Right atrium auricular region (tissue), 2 donors: ENCODE data around the gene PRR5. TPM values are rescaled to one million over a fixed set of nuclear protein-coding genes. Genes with fewer than 3 reads are reported as not detected.

Experiments used
- DNase-seq: peaks from one replicate; pipeline ENCODE4 v3.0.0-alpha.2; 2019; ENCODE audit warnings: low spot score
- H3K27ac ChIP-seq, 2 donors: fragments of 200-600 bp; sonication (generic); 1 replicate in 1 of 2; 2 replicates in 1 of 2; pipeline ENCODE4 v1.5.1; 2016 to 2019
- H3K27me3 ChIP-seq, 2 donors: fragments of 200-600 bp; sonication (generic); one replicate each; pipeline versions ENCODE4 v1.5.1 to v1.6.0; 2017 to 2019
- H3K36me3 ChIP-seq: fragments of 200-600 bp; sonication (generic); one replicate; pipeline ENCODE4 v1.5.1; 2016
- H3K4me1 ChIP-seq, 2 donors: fragments of 200-600 bp; sonication (generic); one replicate each; pipeline versions ENCODE4 v1.5.1 to v1.6.0; 2017 to 2019
- H3K4me3 ChIP-seq, 2 donors: fragments of 200-600 bp; sonication (generic); 1 replicate in 1 of 2; 2 replicates in 1 of 2; pipeline ENCODE4 v1.5.1; 2017 to 2019; ENCODE audit warnings: mild to moderate bottlenecking in 1 of 2, moderate library complexity in 1 of 2
- H3K9me3 ChIP-seq, 2 donors: fragments of 200-600 bp; sonication (generic); one replicate each; pipeline ENCODE4 v1.5.1; 2019
- total RNA-seq, 2 donors: library from RNA; depleted of rRNA; stranded (reverse); fragments of >200 nt; gene quantifications; one replicate each; pipeline ENCODE4 v1.1.0, GENCODE V29; 2016
- TF ChIP-seq, protein P1 (sequence below), 2 donors: fragments of 200-600 bp; sonication (generic); IDR thresholded peaks; one replicate each; pipeline ENCODE4 v1.5.1; 2019; ENCODE audit warnings: antibody characterized with exemption in 2 of 2

The PRR5 gene
- total RNA-seq, 2 donors from 2014 or later = 10.5 to 12.1 TPM

DNA sequence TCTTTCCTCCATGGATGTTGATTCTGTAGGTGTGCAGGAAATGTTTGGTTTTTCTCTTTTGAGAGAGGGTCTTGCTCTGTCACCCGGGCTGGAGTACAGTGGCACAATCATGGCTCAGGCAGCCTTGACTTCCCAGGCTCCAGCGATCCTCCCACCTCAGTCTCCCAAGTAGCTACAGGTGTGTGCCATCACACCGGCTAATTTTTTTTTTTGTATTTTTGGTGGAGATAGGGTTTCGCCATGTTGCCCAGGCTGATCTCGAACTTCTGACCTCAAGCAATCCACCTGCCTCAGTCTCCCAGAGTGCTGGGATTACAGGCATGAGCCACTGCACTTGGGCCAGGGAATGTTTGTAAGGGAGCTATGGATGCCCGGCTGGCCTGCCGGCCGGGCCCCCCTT lies 4.5 kb downstream of the PRR5 start:
- no peaks in the 10 kb centered on the region for H3K9me3 ChIP-seq

DNA sequence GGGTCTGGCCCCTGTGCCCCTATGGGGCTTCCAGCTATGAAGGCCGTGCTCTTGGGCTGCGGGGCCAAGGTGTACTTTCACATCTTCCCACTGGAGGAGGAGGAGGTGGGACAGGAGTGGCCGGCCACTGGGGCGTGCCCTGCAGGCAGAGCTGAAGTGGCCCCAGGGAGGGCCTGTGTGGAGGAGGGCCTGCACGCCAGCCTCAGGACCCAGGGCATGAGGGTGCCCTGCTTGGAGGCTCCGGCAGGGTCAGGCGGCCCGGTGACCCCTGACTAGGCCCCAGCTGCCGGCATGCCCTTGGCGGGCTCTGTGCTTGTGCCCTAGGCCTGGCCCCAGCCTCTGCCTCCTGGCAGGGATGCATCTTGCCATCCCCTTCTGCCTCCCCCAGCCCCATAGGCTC lies 5.2 kb downstream of the PRR5 start:
- Histone ChIP-seq H3K4me1 (peaks cover 0 to 19% of the 10 kb centered on the region in 2 donors), H3K9me3 (no peaks in the 10 kb centered on the region), H3K27me3 (no peaks in the 10 kb centered on the region), H3K36me3 (no peaks in the 10 kb centered on the region), H3K4me3 (no peak overlapping the region), H3K27ac (no peak overlapping the region)
- no peak for DNase-seq
- TF ChIP-seq, protein P1, sequence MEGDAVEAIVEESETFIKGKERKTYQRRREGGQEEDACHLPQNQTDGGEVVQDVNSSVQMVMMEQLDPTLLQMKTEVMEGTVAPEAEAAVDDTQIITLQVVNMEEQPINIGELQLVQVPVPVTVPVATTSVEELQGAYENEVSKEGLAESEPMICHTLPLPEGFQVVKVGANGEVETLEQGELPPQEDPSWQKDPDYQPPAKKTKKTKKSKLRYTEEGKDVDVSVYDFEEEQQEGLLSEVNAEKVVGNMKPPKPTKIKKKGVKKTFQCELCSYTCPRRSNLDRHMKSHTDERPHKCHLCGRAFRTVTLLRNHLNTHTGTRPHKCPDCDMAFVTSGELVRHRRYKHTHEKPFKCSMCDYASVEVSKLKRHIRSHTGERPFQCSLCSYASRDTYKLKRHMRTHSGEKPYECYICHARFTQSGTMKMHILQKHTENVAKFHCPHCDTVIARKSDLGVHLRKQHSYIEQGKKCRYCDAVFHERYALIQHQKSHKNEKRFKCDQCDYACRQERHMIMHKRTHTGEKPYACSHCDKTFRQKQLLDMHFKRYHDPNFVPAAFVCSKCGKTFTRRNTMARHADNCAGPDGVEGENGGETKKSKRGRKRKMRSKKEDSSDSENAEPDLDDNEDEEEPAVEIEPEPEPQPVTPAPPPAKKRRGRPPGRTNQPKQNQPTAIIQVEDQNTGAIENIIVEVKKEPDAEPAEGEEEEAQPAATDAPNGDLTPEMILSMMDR (IDR thresholded peaks at IDR 0.05) = no peak

More for the DNA sequence above, 4.5 kb downstream of the PRR5 start:
- Histone ChIP-seq H3K27ac (no peak overlapping the region), H3K4me3 (no peak overlapping the region), H3K36me3 (no peaks in the 10 kb centered on the region), H3K4me1 (peaks cover 0 to 19% of the 10 kb centered on the region in 2 donors), H3K27me3 (no peaks in the 10 kb centered on the region)
- TF ChIP-seq, protein P1 (IDR thresholded peaks at IDR 0.05) = no peak
- no peak for DNase-seq

DNA sequence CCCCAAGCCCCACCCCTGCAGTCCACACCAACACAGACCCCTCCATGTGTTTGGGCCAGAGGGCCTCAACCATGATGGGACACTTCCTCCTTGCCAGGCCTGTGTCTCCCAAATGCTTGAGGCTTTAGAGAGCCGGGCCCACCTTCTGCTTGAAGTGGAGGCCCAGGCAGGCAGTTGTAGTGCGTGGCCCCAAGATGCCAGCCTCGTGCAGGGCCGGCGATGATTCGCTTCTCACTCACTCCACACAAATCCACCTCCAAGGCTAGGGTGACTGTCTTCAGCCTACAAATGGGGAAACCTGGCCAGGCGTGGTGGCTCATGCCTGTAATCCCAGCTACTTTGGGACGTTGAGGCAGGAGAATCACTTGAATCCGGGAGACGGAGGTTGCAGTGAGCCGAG lies 5.7 kb downstream of the PRR5 start:
- Histone ChIP-seq H3K36me3 (no peaks in the 10 kb centered on the region), H3K27ac (no peak overlapping the region), H3K9me3 (no peaks in the 10 kb centered on the region), H3K4me1 (peaks cover 0 to 15% of the 10 kb centered on the region in 2 donors), H3K4me3 (no peak overlapping the region), H3K27me3 (no peaks in the 10 kb centered on the region)
- TF ChIP-seq, protein P1 (IDR thresholded peaks at IDR 0.05) = no peak
- no peak for DNase-seq

DNA sequence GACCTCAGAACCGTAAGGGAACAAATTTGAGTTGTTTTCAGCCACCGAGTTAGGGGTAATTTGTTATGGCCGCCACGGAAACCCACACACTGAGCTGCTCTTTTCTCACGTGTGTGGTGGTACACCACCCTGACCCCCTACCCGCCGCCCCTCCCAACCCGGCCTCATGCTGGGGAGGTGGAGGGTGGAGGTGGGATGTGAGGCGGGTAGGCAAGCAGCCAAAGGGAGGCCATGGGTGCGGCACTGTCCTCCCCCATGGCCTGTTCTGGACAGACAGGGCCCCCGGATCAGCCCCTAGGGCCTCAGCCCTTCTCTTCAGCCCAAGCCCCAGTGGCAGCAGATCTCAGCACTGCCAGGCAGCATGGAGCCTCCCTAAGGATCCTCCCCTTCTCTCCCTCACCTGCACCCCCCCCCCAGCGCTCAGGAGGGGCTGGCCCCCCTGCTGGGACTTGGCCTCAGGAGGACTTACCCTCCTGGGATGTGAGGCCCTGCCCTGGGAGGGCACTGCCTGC lies 7.9 kb downstream of the PRR5 start:
- TF ChIP-seq, protein P1 (IDR thresholded peaks at IDR 0.05) = no peak
- H3K4me3 ChIP-seq = no peak overlapping the region
- peaks cover 0 to 5% of the 10 kb centered on the region in 2 donors for H3K4me1 ChIP-seq
- no peaks in the 10 kb centered on the region for H3K36me3 ChIP-seq
- DNase-seq = no peak
- H3K9me3 ChIP-seq = no peaks in the 10 kb centered on the region
- H3K27me3 ChIP-seq = no peaks in the 10 kb centered on the region
- no peak overlapping the region for H3K27ac ChIP-seq

DNA sequence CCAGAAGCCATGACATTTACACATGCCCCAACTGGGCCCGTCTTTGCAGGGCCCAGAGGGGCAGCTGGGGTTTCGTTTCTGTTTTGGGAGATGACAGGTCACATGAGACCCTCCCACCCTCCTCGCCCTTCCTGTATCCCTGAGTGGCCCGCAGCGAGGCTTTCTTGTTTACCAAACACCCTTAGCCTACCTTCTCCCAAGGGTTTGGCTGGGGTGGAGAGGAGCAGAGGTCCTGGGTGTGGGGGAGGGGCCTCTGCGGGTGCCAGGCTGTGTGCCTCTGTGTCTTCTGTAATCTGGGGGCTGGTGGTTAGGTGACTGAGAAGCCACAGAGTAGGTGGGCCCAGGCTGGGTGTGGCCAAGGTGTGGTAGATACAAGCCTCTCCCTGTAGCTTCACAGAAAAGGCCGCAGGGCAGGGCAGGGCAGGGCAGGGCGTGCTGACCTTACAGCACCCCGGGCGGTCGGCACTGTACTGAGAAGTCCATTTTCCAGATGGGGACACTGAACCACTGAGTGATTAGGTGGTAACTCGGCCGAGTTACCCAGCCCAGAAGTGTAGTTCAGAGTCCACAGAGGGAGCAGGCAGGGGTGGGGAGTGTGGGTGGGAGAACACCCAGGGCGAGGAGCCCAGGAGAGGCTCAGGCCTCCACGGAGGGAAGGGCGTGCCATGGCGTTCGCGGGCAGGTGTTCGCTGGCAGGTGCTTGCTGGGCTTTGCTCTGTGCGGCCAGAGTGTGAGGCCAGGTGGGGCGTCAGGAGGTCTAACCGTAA lies 8.7 kb downstream of the PRR5 start:
- Histone ChIP-seq H3K27me3 (no peaks in the 10 kb centered on the region), H3K27ac (no peak overlapping the region), H3K4me3 (no peak overlapping the region), H3K9me3 (no peaks in the 10 kb centered on the region), H3K4me1 (peaks cover 0 to 5% of the 10 kb centered on the region in 2 donors), H3K36me3 (no peaks in the 10 kb centered on the region)
- TF ChIP-seq, protein P1 (IDR thresholded peaks at IDR 0.05) = no peak
- no peak for DNase-seq

DNA sequence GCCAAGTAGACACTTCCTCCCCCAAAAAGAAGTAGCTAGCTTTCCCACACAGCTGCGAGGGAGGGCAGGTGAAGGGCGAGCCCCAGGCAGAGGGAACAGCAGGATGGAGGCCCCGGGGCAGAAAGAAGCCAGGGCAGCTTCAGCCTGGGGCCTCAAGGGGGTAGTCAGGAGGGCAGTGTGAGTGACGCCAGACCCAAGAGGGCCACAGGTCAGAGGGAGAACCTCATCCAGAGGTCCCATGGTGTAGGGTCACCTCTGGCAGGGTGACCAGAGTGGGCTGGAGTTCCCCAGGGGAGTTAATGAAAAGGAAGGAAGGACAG lies 9.2 kb downstream of the PRR5 start:
- Histone ChIP-seq H3K36me3 (no peaks in the 10 kb centered on the region), H3K27ac (no peak overlapping the region), H3K4me1 (peaks cover 0 to 5% of the 10 kb centered on the region in 2 donors), H3K4me3 (no peak overlapping the region), H3K9me3 (no peaks in the 10 kb centered on the region), H3K27me3 (no peaks in the 10 kb centered on the region)
- TF ChIP-seq, protein P1 (IDR thresholded peaks at IDR 0.05) = no peak
- DNase-seq = no peak
